Naive thymus-derived CD4-positive, alpha-beta T cell (primary cell): ENCODE results near the gene DENND1A. TPM values are rescaled to one million over a fixed set of nuclear protein-coding genes. Genes with fewer than 3 reads are reported as not detected.

Experiments used
- ATAC-seq: fragments of 150-1000 bp; cut with Tn5 transposase; 2 replicates; pipeline ENCODE4 v1.10.0; 2021; ENCODE audit warnings: mild to moderate bottlenecking, moderate library complexity
- CTCF ChIA-PET: fragments of 350-600 bp; sonication (Branson Sonifier 250); formaldehyde crosslinking; loops from one replicate; lab custom pipeline; 2021; ENCODE audit warnings: antibody characterized with exemption; lab: Charles Lee
- POLR2A ChIA-PET: fragments of 350-600 bp; sonication (Branson Sonifier 250); formaldehyde crosslinking; loops from one replicate; lab custom pipeline; 2021; ENCODE audit warnings: antibody characterized with exemption, inconsistent platforms; lab: Charles Lee
- DNase-seq, 9 donors: peaks; one replicate each; pipeline versions ENCODE4 v3.0.0 to v3.0.0-alpha.2; 2020 to 2022; ENCODE audit warnings: mixed read lengths in 1 of 9
- H3K27ac ChIP-seq: one replicate; pipeline ENCODE4 v1.7.0; 2013; ENCODE audit warnings: mild to moderate bottlenecking, low read depth, low read length, moderate library complexity
- H3K27me3 ChIP-seq, 2 donors: one replicate each; pipeline ENCODE4 v1.7.0; 2013; ENCODE audit warnings: low read length in 2 of 2, mild to moderate bottlenecking in 2 of 2, moderate library complexity in 2 of 2; ENCODE audit not compliant: control insufficient read depth in 2 of 2, insufficient read depth in 2 of 2
- H3K36me3 ChIP-seq, 3 experiments: 1 replicate in 2 of 3; 2 replicates in 1 of 3; pipeline ENCODE4 v1.7.0; 2013; ENCODE audit warnings: low read length in 3 of 3, mild to moderate bottlenecking in 3 of 3, moderate library complexity in 1 of 3; ENCODE audit not compliant: insufficient read depth in 3 of 3, control insufficient read depth in 2 of 3
- H3K4me1 ChIP-seq, 2 donors: one replicate each; pipeline ENCODE4 v1.7.0; 2013; ENCODE audit warnings: low read length in 2 of 2, mild to moderate bottlenecking in 2 of 2, moderate library complexity in 1 of 2; ENCODE audit not compliant: control insufficient read depth in 2 of 2, insufficient read depth in 2 of 2
- H3K4me3 ChIP-seq: 2 replicates; pipeline ENCODE4 v1.7.0; 2013; ENCODE audit warnings: mild to moderate bottlenecking, low read length
- H3K9me3 ChIP-seq, 3 experiments: 1 replicate in 2 of 3; 2 replicates in 1 of 3; pipeline ENCODE4 v1.7.0; 2013; ENCODE audit warnings: low read length in 3 of 3; ENCODE audit not compliant: control insufficient read depth in 2 of 3
- H3K27ac Mint-ChIP-seq, 9 donors: one replicate each; pipeline ENCODE4 v1.8.0; 2020 to 2022; ENCODE audit warnings: mixed read lengths in 9 of 9, mild to moderate bottlenecking in 8 of 9, moderate library complexity in 5 of 9, inconsistent platforms in 2 of 9
- H3K27me3 Mint-ChIP-seq, 5 donors: one replicate each; pipeline ENCODE4 v1.8.0; 2021 to 2022; ENCODE audit warnings: mixed read lengths in 5 of 5, mild to moderate bottlenecking in 1 of 5
- H3K36me3 Mint-ChIP-seq, 5 donors: one replicate each; pipeline ENCODE4 v1.8.0; 2020 to 2022; ENCODE audit warnings: mixed read lengths in 5 of 5, mild to moderate bottlenecking in 3 of 5, inconsistent platforms in 1 of 5
- H3K4me1 Mint-ChIP-seq, 7 donors: one replicate each; pipeline ENCODE4 v1.8.0; 2020 to 2022; ENCODE audit warnings: mixed read lengths in 7 of 7, mild to moderate bottlenecking in 3 of 7, inconsistent platforms in 1 of 7
- H3K4me3 Mint-ChIP-seq, 10 donors: one replicate each; pipeline ENCODE4 v1.8.0; 2020 to 2022; ENCODE audit warnings: mild to moderate bottlenecking in 10 of 10, mixed read lengths in 10 of 10, moderate library complexity in 6 of 10, inconsistent platforms in 2 of 10
- H3K9me3 Mint-ChIP-seq, 11 donors: one replicate each; pipeline ENCODE4 v1.8.0; 2020 to 2022; ENCODE audit warnings: mixed read lengths in 11 of 11, mild to moderate bottlenecking in 4 of 11, inconsistent platforms in 1 of 11, moderate library complexity in 1 of 11
- intact Hi-C, 2 donors: fragments of 100-400 bp; cut with micrococcal nuclease; formaldehyde crosslinking; loops; one replicate each; pipeline ENCODE4 v1.15.1; 2023
- polyA plus RNA-seq, 2 donors: library from polyadenylated mRNA; unstranded; fragments of 300-500 nt; fragmentation: Illumina TruSeq; gene quantifications; one replicate each; pipeline ENCODE4 v1.2.3, GENCODE V29; 2021
- total RNA-seq, 6 experiments: library from RNA in 5 of 6; stranded (reverse) in 5 of 6; gene quantifications; 1 replicate in 5 of 6; 2 replicates in 1 of 6; pipeline ENCODE4 v1.2.3 and lab custom pipeline; 2021 to 2026

Gene DENND1A
- total and polyA plus RNA-seq, 7 experiments from 2014 or later = 4.6 to 41.1 (median 16.5) TPM

DNA sequence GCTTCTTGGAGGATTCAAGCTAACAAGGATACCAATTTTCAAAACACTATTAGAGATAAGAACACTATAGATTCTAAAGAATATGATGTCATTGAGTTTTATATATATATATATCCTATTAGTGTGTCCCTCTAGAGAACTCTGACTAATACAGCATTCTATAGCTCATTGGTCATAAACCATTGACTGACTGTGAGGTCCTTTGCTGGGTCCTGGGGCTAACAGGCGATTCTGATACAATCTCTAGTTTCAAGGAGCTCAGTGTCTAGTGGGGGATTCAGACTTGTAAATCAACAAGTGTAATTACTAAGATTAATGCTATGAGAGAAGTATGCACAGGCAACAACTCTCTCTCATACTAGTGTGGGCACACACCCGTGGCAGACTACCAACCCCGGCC, 234.5 kb downstream of the DENND1A start:
- Histone ChIP-seq H3K4me3 (no peak overlapping the region), H3K27ac (no peak overlapping the region), H3K36me3 (no peaks in the 10 kb centered on the region), H3K4me1 (no peaks in the 10 kb centered on the region), H3K27me3 (no peaks in the 10 kb centered on the region), H3K9me3 (no peaks in the 10 kb centered on the region)
- peaks cover 0 to 38% (median 19%) of the 10 kb centered on the region in 5 donors for H3K36me3 Mint-ChIP-seq
- intact Hi-C loops = no loop called here
- H3K9me3 Mint-ChIP-seq = peaks cover 0 to 4% (median 0%) of the 10 kb centered on the region in 11 donors
- H3K27me3 Mint-ChIP-seq = peaks cover 0 to 4% (median 0%) of the 10 kb centered on the region in 5 donors
- ChIA-PET CTCF (interaction anchor here (1.0 kb wide), 1 partner anchor 9 kb away, joined by 3 read pairs; no protein-coding TSS in a partner anchor), POLR2A (no interaction called here)
- ATAC-seq (no peak), DNase-seq (no peak)
- H3K4me1 Mint-ChIP-seq = peaks cover 0 to 9% (median 3%) of the 10 kb centered on the region in 7 donors
- H3K27ac Mint-ChIP-seq = no peak overlapping the region
- no peak overlapping the region for H3K4me3 Mint-ChIP-seq

- Mint-ChIP-seq H3K9me3 (no peaks in the 10 kb centered on the region), H3K27me3 (peaks cover 0 to 2% (median 0%) of the 10 kb centered on the region in 5 donors), H3K36me3 (peaks cover 0 to 34% (median 12%) of the 10 kb centered on the region in 5 donors), H3K4me3 (no peak overlapping the region), H3K4me1 (peaks cover 2 to 29% (median 17%) of the 10 kb centered on the region in 7 donors), H3K27ac (no peak overlapping the region)
- no peaks in the 10 kb centered on the region for H3K36me3 ChIP-seq
- no peaks in the 10 kb centered on the region for H3K9me3 ChIP-seq
- no peak overlapping the region for H3K4me3 ChIP-seq
- intact Hi-C loops = no loop called here
- CTCF ChIA-PET = no interaction called here
- H3K4me1 ChIP-seq = no peaks in the 10 kb centered on the region
- no peak for ATAC-seq
- H3K27ac ChIP-seq = no peak overlapping the region
- H3K27me3 ChIP-seq = no peaks in the 10 kb centered on the region
- POLR2A ChIA-PET = no interaction called here
- DNase-seq = no peak
These were observed 238.1 kb downstream of the DENND1A start for GRCh38 chr9:123691765-123692303.

DNA sequence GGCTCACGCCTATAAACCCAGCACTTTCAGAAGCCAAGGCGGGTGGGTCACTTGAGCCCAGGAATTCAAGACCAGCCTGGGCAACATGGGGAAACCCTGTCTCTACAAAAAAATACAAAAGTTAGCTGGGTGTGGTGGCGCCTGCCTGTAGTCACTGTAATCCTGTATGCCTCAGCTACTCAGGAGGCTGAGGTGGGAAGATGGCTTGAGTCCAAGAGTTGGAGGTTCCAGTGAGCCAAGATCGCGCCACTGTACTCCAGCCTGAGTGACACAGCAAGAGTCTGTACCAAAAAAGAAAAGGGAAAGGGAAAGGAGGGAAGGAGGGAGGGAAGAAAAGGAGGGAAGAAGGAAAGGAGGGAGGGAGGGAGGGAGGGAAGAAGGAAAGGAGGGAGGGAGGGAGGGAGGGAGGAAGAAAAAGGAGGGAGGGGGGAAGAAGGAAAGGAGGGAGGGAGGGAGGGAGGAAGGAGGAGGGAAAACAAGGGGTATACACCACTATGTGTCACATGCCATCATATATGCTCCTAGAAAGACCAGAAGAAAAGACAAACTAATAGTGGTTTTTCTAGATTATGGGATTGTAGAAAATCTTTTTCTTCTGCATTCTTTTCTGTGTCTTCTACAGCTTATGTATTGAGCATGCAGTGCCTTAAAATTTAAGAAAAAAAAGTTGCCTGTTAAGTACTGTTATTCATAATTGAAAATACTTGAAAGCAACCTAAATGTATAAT, 240.1 kb downstream of the DENND1A start:
- Mint-ChIP-seq H3K4me1 (peaks cover 2 to 45% (median 28%) of the 10 kb centered on the region in 7 donors), H3K27me3 (no peaks in the 10 kb centered on the region), H3K9me3 (no peaks in the 10 kb centered on the region), H3K4me3 (no peak overlapping the region), H3K36me3 (peaks cover 0 to 29% (median 12%) of the 10 kb centered on the region in 5 donors), H3K27ac (no peak overlapping the region)
- no peaks in the 10 kb centered on the region for H3K4me1 ChIP-seq
- H3K27ac ChIP-seq = no peak overlapping the region
- ChIA-PET CTCF (no interaction called here), POLR2A (no interaction called here)
- no peak for DNase-seq
- intact Hi-C loops = no loop called here
- H3K27me3 ChIP-seq = no peaks in the 10 kb centered on the region
- H3K9me3 ChIP-seq = no peaks in the 10 kb centered on the region
- no peak overlapping the region for H3K4me3 ChIP-seq
- H3K36me3 ChIP-seq = no peaks in the 10 kb centered on the region
- ATAC-seq = no peak

DNA sequence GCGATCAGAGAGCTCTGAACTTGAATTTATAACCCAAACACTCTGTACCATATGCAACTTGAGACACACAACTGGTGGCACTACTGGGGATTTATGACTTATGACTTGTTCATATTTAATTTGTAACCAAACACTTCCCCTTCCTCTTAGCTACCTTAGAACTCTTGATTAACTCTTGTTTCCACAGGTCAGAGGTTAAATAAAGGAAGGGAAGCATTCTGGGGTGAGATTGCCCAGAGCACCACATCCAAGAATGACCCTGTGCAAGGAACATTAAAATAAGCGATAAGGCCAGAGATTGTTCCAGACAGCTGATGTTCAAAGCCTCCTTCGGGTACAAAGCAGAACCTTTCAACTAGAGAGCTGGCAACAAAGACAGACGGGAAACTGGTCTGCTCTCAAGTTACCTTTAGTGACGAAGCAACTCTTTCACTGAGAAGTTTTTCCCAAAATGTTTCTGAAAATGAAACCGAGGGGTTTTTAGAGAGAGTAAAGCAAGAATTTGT, 242.6 kb downstream of the DENND1A start:
- Mint-ChIP-seq H3K27ac (peak overlapping the region in 1 of 9 donors; percentile 41), H3K9me3 (peaks cover 0 to 3% (median 0%) of the 10 kb centered on the region in 11 donors), H3K4me1 (peaks cover 11 to 55% (median 36%) of the 10 kb centered on the region in 7 donors), H3K4me3 (peak overlapping the region in 1 of 10 donors; percentile 11), H3K27me3 (no peaks in the 10 kb centered on the region), H3K36me3 (peaks cover 4 to 37% (median 20%) of the 10 kb centered on the region in 5 donors)
- no peak overlapping the region for H3K4me3 ChIP-seq
- DNase-seq (no peak), ATAC-seq (no peak)
- no peaks in the 10 kb centered on the region for H3K9me3 ChIP-seq
- intact Hi-C loops = no loop called here
- no peaks in the 10 kb centered on the region for H3K36me3 ChIP-seq
- no peaks in the 10 kb centered on the region for H3K4me1 ChIP-seq
- no peaks in the 10 kb centered on the region for H3K27me3 ChIP-seq
- no peak overlapping the region for H3K27ac ChIP-seq
- ChIA-PET CTCF (interaction anchor here (1.2 kb wide), 1 partner anchor 8 kb away, joined by 3 read pairs; no protein-coding TSS in a partner anchor), POLR2A (no interaction called here)

DNA sequence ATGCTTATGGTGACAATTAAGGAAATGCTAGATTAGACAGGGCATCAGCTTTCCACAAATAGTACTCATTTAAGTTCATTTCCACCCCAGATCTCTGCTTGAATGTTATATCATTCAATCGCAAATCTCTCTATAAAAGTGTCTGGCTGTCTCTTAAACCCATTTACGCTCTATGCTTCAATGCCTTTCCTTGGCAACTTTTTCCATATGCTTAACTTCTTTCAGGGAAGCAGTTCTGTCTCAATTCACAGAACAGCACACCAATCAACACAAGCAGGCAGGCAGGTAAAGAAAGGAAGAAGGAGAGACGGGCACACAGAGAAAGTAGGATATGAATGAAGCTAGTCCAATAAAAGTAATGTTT, 243.1 kb downstream of the DENND1A start:
- Histone ChIP-seq H3K27me3 (no peaks in the 10 kb centered on the region), H3K4me1 (no peaks in the 10 kb centered on the region), H3K36me3 (no peaks in the 10 kb centered on the region), H3K27ac (no peak overlapping the region), H3K9me3 (no peaks in the 10 kb centered on the region), H3K4me3 (no peak overlapping the region)
- no peak for DNase-seq
- ChIA-PET CTCF (interaction anchor here (1.2 kb wide), 1 partner anchor 9 kb away, joined by 3 read pairs; no protein-coding TSS in a partner anchor), POLR2A (no interaction called here)
- intact Hi-C loops = no loop called here
- peak overlapping the region in 1 of 9 donors; percentile 41 for H3K27ac Mint-ChIP-seq
- H3K4me3 Mint-ChIP-seq = no peak overlapping the region
- no peak for ATAC-seq
- peaks cover 11 to 55% (median 36%) of the 10 kb centered on the region in 7 donors for H3K4me1 Mint-ChIP-seq
- H3K27me3 Mint-ChIP-seq = no peaks in the 10 kb centered on the region
- peaks cover 4 to 40% (median 21%) of the 10 kb centered on the region in 5 donors for H3K36me3 Mint-ChIP-seq
- peaks cover 0 to 3% (median 0%) of the 10 kb centered on the region in 11 donors for H3K9me3 Mint-ChIP-seq

DNA sequence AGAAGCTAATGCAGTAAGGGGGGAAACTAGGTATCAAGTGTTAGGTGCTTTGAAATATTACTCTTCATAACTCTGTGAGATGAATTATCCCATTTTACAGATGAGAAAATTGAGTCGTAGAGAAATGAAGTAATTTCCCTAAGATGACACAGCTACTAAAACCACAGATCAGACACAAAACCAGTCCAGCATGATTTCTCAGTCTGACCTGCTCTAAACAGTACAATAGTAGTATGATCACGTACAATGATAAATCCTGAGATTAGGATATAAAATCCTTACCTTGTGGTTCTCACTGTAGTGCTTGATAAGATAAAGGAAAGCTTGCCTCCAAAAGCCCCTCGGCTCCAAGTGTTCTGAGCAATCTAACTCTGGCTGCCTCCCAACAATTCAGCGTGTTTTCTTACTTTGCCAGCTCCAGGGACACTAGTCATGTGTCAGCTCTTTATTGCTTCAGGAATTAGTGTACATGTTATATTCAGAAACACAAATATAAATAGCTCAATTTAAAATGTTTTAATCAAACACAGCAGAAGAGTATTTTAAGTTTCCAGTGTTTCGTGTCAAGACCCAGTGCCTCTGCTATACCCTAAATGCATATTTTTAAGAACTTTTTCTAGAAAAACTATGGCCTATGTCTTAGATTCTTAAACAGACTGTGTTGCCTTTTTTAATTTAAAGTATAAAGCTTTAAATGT, 243.6 kb downstream of the DENND1A start:
- H3K4me1 Mint-ChIP-seq = peaks cover 11 to 51% (median 36%) of the 10 kb centered on the region in 7 donors
- H3K27ac Mint-ChIP-seq = peak overlapping the region in 1 of 9 donors; percentile 38
- H3K9me3 ChIP-seq = no peaks in the 10 kb centered on the region
- peaks cover 0 to 3% (median 0%) of the 10 kb centered on the region in 11 donors for H3K9me3 Mint-ChIP-seq
- no peaks in the 10 kb centered on the region for H3K36me3 ChIP-seq
- H3K27ac ChIP-seq = no peak overlapping the region
- ChIA-PET POLR2A (interaction anchor here (0.7 kb wide), 1 partner anchor 12 kb away, joined by 3 read pairs; no protein-coding TSS in a partner anchor), CTCF (interaction anchor here (1.2 kb wide), 1 partner anchor 9 kb away, joined by 3 read pairs; no protein-coding TSS in a partner anchor)
- intact Hi-C loops = no loop called here
- no peak for ATAC-seq
- no peaks in the 10 kb centered on the region for H3K4me1 ChIP-seq
- H3K4me3 Mint-ChIP-seq = no peak overlapping the region
- H3K27me3 Mint-ChIP-seq = no peaks in the 10 kb centered on the region
- no peaks in the 10 kb centered on the region for H3K27me3 ChIP-seq
- no peak overlapping the region for H3K4me3 ChIP-seq
- DNase-seq = no peak
- H3K36me3 Mint-ChIP-seq = peaks cover 3 to 40% (median 19%) of the 10 kb centered on the region in 5 donors
